Measurements from ENCODE around the gene RAP1GAP2.

DNA sequence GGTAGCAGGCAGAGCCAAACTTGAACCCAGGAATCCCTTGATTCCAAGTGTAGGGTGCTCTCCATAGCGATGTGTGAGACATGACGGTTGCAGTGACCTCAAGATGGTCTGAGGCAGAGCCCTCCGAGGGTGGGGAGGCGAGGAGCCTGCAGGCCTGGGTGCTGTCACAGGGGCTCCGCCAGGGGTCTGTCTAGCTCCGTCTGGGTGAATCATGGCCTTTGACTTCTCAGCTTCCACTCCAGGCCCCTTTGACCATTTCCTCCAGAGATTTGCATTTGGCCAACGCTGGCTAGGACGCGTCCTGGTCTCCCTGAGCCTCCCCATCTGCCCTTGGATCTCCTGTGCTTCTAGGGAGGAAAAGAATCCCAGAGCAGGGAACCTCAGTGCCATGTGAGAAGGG lies 104.6 kb downstream of the RAP1GAP2 start:
- no peak for TF ChIP-seq EZH2 (IDR thresholded peaks at IDR 0.05)
- TF ChIP-seq, protein P1, sequence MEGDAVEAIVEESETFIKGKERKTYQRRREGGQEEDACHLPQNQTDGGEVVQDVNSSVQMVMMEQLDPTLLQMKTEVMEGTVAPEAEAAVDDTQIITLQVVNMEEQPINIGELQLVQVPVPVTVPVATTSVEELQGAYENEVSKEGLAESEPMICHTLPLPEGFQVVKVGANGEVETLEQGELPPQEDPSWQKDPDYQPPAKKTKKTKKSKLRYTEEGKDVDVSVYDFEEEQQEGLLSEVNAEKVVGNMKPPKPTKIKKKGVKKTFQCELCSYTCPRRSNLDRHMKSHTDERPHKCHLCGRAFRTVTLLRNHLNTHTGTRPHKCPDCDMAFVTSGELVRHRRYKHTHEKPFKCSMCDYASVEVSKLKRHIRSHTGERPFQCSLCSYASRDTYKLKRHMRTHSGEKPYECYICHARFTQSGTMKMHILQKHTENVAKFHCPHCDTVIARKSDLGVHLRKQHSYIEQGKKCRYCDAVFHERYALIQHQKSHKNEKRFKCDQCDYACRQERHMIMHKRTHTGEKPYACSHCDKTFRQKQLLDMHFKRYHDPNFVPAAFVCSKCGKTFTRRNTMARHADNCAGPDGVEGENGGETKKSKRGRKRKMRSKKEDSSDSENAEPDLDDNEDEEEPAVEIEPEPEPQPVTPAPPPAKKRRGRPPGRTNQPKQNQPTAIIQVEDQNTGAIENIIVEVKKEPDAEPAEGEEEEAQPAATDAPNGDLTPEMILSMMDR (IDR thresholded peaks at IDR 0.05) = no peak

Measured in neural progenitor cell (in vitro differentiated cells).